SK-N-SH (cell line): Measurements from ENCODE around the gene CA10. TPM values are rescaled to one million over a fixed set of nuclear protein-coding genes. Genes with fewer than 3 reads are reported as not detected.

ENCODE experiments used
- CTCF ChIA-PET: fragments of 300-600, 350-600 bp; formaldehyde crosslinking; extraction: SDS; loops from one replicate; lab custom pipeline; 2021; lab: Yijun Ruan, JAX
- POLR2A ChIA-PET: fragments of 350-600 bp; sonication (Branson Sonifier 250); formaldehyde crosslinking; extraction: SDS; loops from one replicate; lab custom pipeline; 2020; ENCODE audit warnings: antibody characterized with exemption, inconsistent platforms; lab: Yijun Ruan, JAX
- DNase-seq: peaks from one replicate; pipeline ENCODE4 v3.0.0; 2012
- H2AFZ ChIP-seq: fragments of 200-600 bp; sonication (generic); 2 replicates; pipeline ENCODE4 v1.8.1; 2016; ENCODE audit warnings: antibody characterized with exemption, mild to moderate bottlenecking, low read depth
- H3F3A ChIP-seq: fragments of 200-600 bp; sonication (generic); replicated peaks from 2 replicates; pipeline ENCODE3; 2016; ENCODE audit warnings: antibody characterized with exemption, mild to moderate bottlenecking; ENCODE audit not compliant: insufficient read depth
- H3K27ac ChIP-seq, 2 experiments: fragments of 200-500 bp in 1 of 2; fragments of 200-600 bp in 1 of 2; sonication (Bioruptor generic) in 1 of 2; sonication (generic), shearing (Covaris generic) in 1 of 2; 2 replicates each; pipeline versions ENCODE4 v1.5.1 to v1.6.1; 2014 to 2016; ENCODE audit warnings: low read depth in 2 of 2, inconsistent platforms in 1 of 2, low read length in 1 of 2, mild to moderate bottlenecking in 1 of 2, mixed read lengths in 1 of 2
- H3K27me3 ChIP-seq: fragments of 200-600 bp; sonication (generic), shearing (Covaris generic); 2 replicates; pipeline ENCODE4 v1.6.1; 2016; ENCODE audit warnings: mixed run types; ENCODE audit not compliant: insufficient read depth
- H3K36me3 ChIP-seq, 2 experiments: fragments of 200-500 bp in 1 of 2; fragments of 200-600 bp in 1 of 2; sonication (Bioruptor generic) in 1 of 2; sonication (generic) in 1 of 2; replicated peaks in 1 of 2; 2 replicates each; pipeline versions ENCODE3 to v1.5.1; 2014 to 2016; ENCODE audit warnings: low read length in 1 of 2, mild to moderate bottlenecking in 1 of 2; ENCODE audit not compliant: insufficient read depth in 2 of 2, control insufficient read depth in 1 of 2
- H3K4me1 ChIP-seq, 2 experiments: fragments of 200-500 bp in 1 of 2; fragments of 200-600 bp in 1 of 2; sonication (Bioruptor generic) in 1 of 2; sonication (generic), shearing (Covaris generic) in 1 of 2; 2 replicates each; pipeline versions ENCODE4 v1.5.1 to v1.6.1; 2014 to 2016; ENCODE audit warnings: low read depth in 1 of 2, low read length in 1 of 2, mixed run types in 1 of 2; ENCODE audit not compliant: insufficient read depth in 2 of 2, control insufficient read depth in 1 of 2
- H3K4me2 ChIP-seq: fragments of 200-600 bp; sonication (generic), shearing (Covaris generic); 2 replicates; pipeline ENCODE4 v1.6.1; 2017; ENCODE audit warnings: mixed run types
- H3K4me3 ChIP-seq, 2 experiments: fragments of 200-500 bp in 1 of 2; fragments of 200-600 bp in 1 of 2; sonication (Bioruptor generic) in 1 of 2; sonication (generic), shearing (Covaris generic) in 1 of 2; 2 replicates each; pipeline versions ENCODE4 v1.5.1 to v1.8.1; 2014 to 2016; ENCODE audit warnings: low read depth in 2 of 2, inconsistent platforms in 1 of 2, low read length in 1 of 2, mild to moderate bottlenecking in 1 of 2, mixed read lengths in 1 of 2, moderate library complexity in 1 of 2
- H3K79me2 ChIP-seq: fragments of 200-600 bp; sonication (generic); 2 replicates; pipeline ENCODE4 v1.8.1; 2017; ENCODE audit warnings: mild to moderate bottlenecking; ENCODE audit not compliant: insufficient read depth
- H3K9ac ChIP-seq: fragments of 200-600 bp; sonication (generic); 2 replicates; pipeline ENCODE4 v1.6.1; 2017; ENCODE audit warnings: mixed run types
- H3K9me2 ChIP-seq: fragments of 200-600 bp; sonication (generic); 2 replicates; pipeline ENCODE4 v1.6.1; 2017; ENCODE audit warnings: mixed run types
- H3K9me3 ChIP-seq: fragments of 200-600 bp; sonication (generic); 2 replicates; pipeline ENCODE4 v1.6.1; 2017; ENCODE audit warnings: mixed run types, mild to moderate bottlenecking, moderate library complexity
- H4K20me1 ChIP-seq: fragments of 200-600 bp; sonication (generic); 2 replicates; pipeline ENCODE4 v1.6.1; 2017; ENCODE audit warnings: mild to moderate bottlenecking, mixed run types; ENCODE audit not compliant: insufficient read depth
- CHD2 ChIP-seq: fragments of 150-350 bp; IDR thresholded peaks from 2 replicates; pipeline ENCODE4 v1.6.1; 2018; ENCODE audit warnings: low read length; ENCODE audit not compliant: partially characterized antibody
- EZH2phosphoT487 ChIP-seq: fragments of 200-600 bp; sonication (generic); IDR thresholded peaks from 2 replicates; pipeline ENCODE4 v1.6.1; 2017; ENCODE audit warnings: low read depth, mixed run types, mild to moderate bottlenecking, antibody characterized with exemption, moderate library complexity, borderline replicate concordance
- JUND ChIP-seq: IDR thresholded peaks from 2 replicates; pipeline ENCODE4 v1.4.0; 2012
- MXI1 ChIP-seq: IDR thresholded peaks from 2 replicates; pipeline ENCODE4 v1.6.1; 2012; ENCODE audit warnings: mild to moderate bottlenecking, low read depth, low read length, improper control_type of control experiment
- NFIC ChIP-seq: IDR thresholded peaks from 2 replicates; pipeline ENCODE4 v1.4.0; 2012; ENCODE audit warnings: borderline replicate concordance
- WGBS: methylation state at CpG from one replicate; pipeline ENCODE4 v1.1.6; 2017; ENCODE audit warnings: low lambda C conversion rate; 5-methylcytosine and 5-hydroxymethylcytosine counted together
- polyA plus RNA-seq, 3 experiments: library from polyadenylated mRNA; depleted of rRNA; stranded (reverse); fragments of >200 nt; gene quantifications; 2 replicates each; pipeline ENCODE4 v1.2.3, GENCODE V29; 2012
- TF ChIP-seq, protein P1 (sequence below): IDR thresholded peaks from 2 replicates; pipeline ENCODE4 v1.4.0; 2012; ENCODE audit warnings: low read depth, borderline replicate concordance
- TF ChIP-seq, protein P2 (sequence below): fragments of 150-350 bp; IDR thresholded peaks from 2 replicates; pipeline ENCODE4 v1.6.1; 2016; ENCODE audit warnings: mild to moderate bottlenecking, low read depth, low read length
- TF ChIP-seq, protein P3 (sequence below): IDR thresholded peaks from 2 replicates; pipeline ENCODE4 v1.4.0; 2012; ENCODE audit warnings: low read depth

The CA10 gene
- polyA plus RNA-seq, 1 of the 3 experiments (the other 2 are of a cell fraction) = not detected

DNA sequence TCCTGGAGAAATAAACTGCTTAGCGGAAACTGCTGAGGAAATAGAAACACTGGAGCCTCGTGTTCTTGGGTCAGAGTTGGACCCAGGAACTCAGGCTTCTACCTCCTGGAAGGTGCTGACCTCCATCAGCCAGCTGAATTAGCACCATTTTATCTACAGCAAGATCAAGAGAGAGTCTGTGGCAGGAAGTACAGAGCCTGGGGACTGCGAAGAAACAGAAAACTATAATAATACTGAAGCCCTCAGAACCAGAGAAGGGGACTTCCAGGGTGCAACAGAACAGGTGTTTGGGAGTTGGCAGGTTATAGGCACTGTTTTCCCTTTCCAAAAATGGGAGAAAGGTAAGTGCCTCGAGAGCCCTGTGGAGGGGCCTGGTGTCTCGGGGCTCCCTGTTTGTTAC, 379.7 kb downstream of the CA10 start:
- Histone ChIP-seq H4K20me1 (no peaks in the 10 kb centered on the region), H3F3A (no peaks in the 10 kb centered on the region), H3K4me1 (no peaks in the 10 kb centered on the region), H3K4me3 (no peak overlapping the region), H3K79me2 (no peaks in the 10 kb centered on the region), H3K9me2 (no peaks in the 10 kb centered on the region), H2AFZ (no peak overlapping the region), H3K9me3 (no peaks in the 10 kb centered on the region), H3K27me3 (no peaks in the 10 kb centered on the region), H3K9ac (no peak overlapping the region), H3K27ac (no peak overlapping the region), H3K4me2 (no peak overlapping the region), H3K36me3 (no peaks in the 10 kb centered on the region)
- ChIA-PET CTCF (interaction anchor here (2.3 kb wide), 1 partner anchor 14 kb away, joined by 19 read pairs; no protein-coding TSS in a partner anchor), POLR2A (no interaction called here)
- no peak for DNase-seq
- 25% methylated on average over 5 of the region's 5 CpGs for WGBS
- TF ChIP-seq JUND = no peak
- TF ChIP-seq, protein P1, sequence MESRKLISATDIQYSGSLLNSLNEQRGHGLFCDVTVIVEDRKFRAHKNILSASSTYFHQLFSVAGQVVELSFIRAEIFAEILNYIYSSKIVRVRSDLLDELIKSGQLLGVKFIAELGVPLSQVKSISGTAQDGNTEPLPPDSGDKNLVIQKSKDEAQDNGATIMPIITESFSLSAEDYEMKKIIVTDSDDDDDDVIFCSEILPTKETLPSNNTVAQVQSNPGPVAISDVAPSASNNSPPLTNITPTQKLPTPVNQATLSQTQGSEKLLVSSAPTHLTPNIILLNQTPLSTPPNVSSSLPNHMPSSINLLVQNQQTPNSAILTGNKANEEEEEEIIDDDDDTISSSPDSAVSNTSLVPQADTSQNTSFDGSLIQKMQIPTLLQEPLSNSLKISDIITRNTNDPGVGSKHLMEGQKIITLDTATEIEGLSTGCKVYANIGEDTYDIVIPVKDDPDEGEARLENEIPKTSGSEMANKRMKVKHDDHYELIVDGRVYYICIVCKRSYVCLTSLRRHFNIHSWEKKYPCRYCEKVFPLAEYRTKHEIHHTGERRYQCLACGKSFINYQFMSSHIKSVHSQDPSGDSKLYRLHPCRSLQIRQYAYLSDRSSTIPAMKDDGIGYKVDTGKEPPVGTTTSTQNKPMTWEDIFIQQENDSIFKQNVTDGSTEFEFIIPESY = no peak
- TF ChIP-seq, protein P2, sequence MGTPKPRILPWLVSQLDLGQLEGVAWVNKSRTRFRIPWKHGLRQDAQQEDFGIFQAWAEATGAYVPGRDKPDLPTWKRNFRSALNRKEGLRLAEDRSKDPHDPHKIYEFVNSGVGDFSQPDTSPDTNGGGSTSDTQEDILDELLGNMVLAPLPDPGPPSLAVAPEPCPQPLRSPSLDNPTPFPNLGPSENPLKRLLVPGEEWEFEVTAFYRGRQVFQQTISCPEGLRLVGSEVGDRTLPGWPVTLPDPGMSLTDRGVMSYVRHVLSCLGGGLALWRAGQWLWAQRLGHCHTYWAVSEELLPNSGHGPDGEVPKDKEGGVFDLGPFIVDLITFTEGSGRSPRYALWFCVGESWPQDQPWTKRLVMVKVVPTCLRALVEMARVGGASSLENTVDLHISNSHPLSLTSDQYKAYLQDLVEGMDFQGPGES = no peak
- no peak for TF ChIP-seq NFIC
- no peak for TF ChIP-seq CHD2

DNA sequence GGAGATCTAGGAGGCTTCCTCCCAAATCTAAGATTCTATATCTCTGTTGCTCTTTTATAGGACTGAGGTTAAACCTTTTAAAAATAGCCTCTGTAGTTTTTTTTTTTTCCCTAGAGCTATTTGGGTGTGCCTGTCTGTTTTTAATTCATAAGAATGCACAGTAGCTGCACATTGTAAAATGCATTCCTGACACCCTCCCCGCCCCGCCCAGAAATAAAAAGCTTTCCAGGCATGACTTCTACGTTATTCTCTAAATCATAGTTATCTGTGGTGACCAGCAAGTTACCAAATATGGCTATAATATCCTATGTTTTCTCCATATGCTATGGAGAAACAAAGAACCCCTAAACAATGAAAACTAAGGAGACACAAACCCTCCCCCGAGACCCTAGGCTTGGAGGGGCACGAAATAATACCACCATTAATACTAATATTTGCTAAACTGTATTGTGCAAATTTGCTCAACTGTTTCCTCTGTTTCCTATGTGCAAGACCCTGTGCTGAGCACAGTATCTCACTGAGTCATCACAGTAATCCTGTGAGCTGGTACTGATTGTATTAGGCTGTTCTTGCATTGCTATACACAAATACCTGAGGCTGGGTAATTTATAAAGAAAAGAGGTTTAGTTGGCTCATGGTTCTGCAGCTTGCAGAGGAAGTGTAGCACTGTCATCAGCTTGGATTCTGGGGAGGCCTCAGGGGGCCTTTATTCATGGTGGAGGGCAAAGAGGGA, 388.3 kb downstream of the CA10 start:
- Histone ChIP-seq H3F3A (no peaks in the 10 kb centered on the region), H2AFZ (no peak overlapping the region), H3K27me3 (no peaks in the 10 kb centered on the region), H3K9me2 (no peaks in the 10 kb centered on the region), H3K4me1 (peaks cover 0 to 3% of the 10 kb centered on the region in 2 experiments; a peak in 1 of 4 replicates), H3K27ac (no peak overlapping the region)
- CTCF ChIA-PET = interaction anchor here (1.6 to 12.4 kb wide), 2 partner anchors 335 to 471 kb away, joined by 3 to 198 read pairs; no protein-coding TSS in a partner anchor
- TF ChIP-seq EZH2phosphoT487 = no peak
- TF ChIP-seq, protein P1 = no peak
- TF ChIP-seq, protein P3, sequence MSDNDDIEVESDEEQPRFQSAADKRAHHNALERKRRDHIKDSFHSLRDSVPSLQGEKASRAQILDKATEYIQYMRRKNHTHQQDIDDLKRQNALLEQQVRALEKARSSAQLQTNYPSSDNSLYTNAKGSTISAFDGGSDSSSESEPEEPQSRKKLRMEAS = no peak
- TF ChIP-seq JUND = no peak
- TF ChIP-seq MXI1 = no peak
- TF ChIP-seq, all 33 proteins: peak for 0
- H3K79me2 ChIP-seq = no peaks in the 10 kb centered on the region
- H3K9ac ChIP-seq = no peak overlapping the region
- no peaks in the 10 kb centered on the region for H4K20me1 ChIP-seq
- POLR2A ChIA-PET = no interaction called here
- H3K4me2 ChIP-seq = no peak overlapping the region
- no peak overlapping the region for H3K4me3 ChIP-seq
- DNase-seq = no peak
- no peaks in the 10 kb centered on the region for H3K36me3 ChIP-seq
- no peaks in the 10 kb centered on the region for H3K9me3 ChIP-seq
- 21% methylated on average over 5 of the region's 5 CpGs for whole genome bisulfite sequencing
